Measurements from ENCODE around the gene LRRC4C. TPM values are rescaled to one million over a fixed set of nuclear protein-coding genes. Genes with fewer than 3 reads are reported as not detected.

LRRC4C gene
- total RNA-seq, 6 experiments from 2014 or later, result not detected

- Mint-ChIP-seq H3K27me3 (ENCODE audit: insufficient read depth) (no peaks in the 10 kb centered on the region), H3K4me3 (no peak overlapping the region), H3K36me3 (ENCODE audit: low read depth) (no peaks in the 10 kb centered on the region), H3K9me3 (peaks cover 5% of the 10 kb centered on the region; the same call in 1 of the 2 replicates), H3K27ac (no peak overlapping the region), H3K4me1 (ENCODE audit: low read depth) (no peaks in the 10 kb centered on the region; the same call in 1 of the 2 replicates)
- TF ChIP-seq CTCF (IDR thresholded peaks at IDR 0.05), result no peak
- no peak for DNase-seq
These were observed 968.1 kb downstream of the LRRC4C start for GRCh38 chr11:40491341-40491740.

GRCh38 chr11:40467771-40468170, 991.7 kb downstream of the LRRC4C start:
- Mint-ChIP-seq H3K4me1 (ENCODE audit: low read depth) (no peaks in the 10 kb centered on the region; the same call in 1 of the 2 replicates), H3K9me3 (no peaks in the 10 kb centered on the region), H3K36me3 (ENCODE audit: low read depth) (no peaks in the 10 kb centered on the region), H3K27ac (no peak overlapping the region), H3K4me3 (no peak overlapping the region), H3K27me3 (ENCODE audit: insufficient read depth) (no peaks in the 10 kb centered on the region; the same call in 1 of the 2 replicates)
- no peak for TF ChIP-seq CTCF (IDR thresholded peaks at IDR 0.05)
- DNase-seq, result no peak

- peaks cover 13% of the 10 kb centered on the region; the same call in 1 of the 2 replicates for H3K36me3 Mint-ChIP-seq (ENCODE audit: low read depth)
- no peaks in the 10 kb centered on the region; the same call in 1 of the 2 replicates for H3K4me1 Mint-ChIP-seq (ENCODE audit: low read depth)
- H3K9me3 Mint-ChIP-seq, result peaks cover 30% of the 10 kb centered on the region
- no peak overlapping the region for H3K27ac Mint-ChIP-seq
- H3K27me3 Mint-ChIP-seq (ENCODE audit: insufficient read depth), result no peaks in the 10 kb centered on the region
- H3K4me3 Mint-ChIP-seq, result no peak overlapping the region
- TF ChIP-seq CTCF (IDR thresholded peaks at IDR 0.05), result no peak
- DNase-seq, result peak; percentile 4
These were observed 1014.1 kb downstream of the LRRC4C start for GRCh38 chr11:40445391-40445790.

- peaks cover 30% of the 10 kb centered on the region for H3K9me3 Mint-ChIP-seq
- no peaks in the 10 kb centered on the region; the same call in 1 of the 2 replicates for H3K4me1 Mint-ChIP-seq (ENCODE audit: low read depth)
- H3K36me3 Mint-ChIP-seq (ENCODE audit: low read depth), result peaks cover 13% of the 10 kb centered on the region; the same call in 1 of the 2 replicates
- no peak for DNase-seq
- no peak overlapping the region for H3K4me3 Mint-ChIP-seq
- H3K27ac Mint-ChIP-seq, result no peak overlapping the region
- no peaks in the 10 kb centered on the region for H3K27me3 Mint-ChIP-seq (ENCODE audit: insufficient read depth)
- no peak for TF ChIP-seq CTCF (IDR thresholded peaks at IDR 0.05)
These were observed 1015.3 kb downstream of the LRRC4C start for GRCh38 chr11:40444151-40444550.

- H3K27me3 Mint-ChIP-seq (ENCODE audit: insufficient read depth), result no peaks in the 10 kb centered on the region; the same call in 1 of the 2 replicates
- no peaks in the 10 kb centered on the region for H3K9me3 Mint-ChIP-seq
- H3K4me3 Mint-ChIP-seq, result no peak overlapping the region
- no peak for TF ChIP-seq CTCF (IDR thresholded peaks at IDR 0.05)
- no peaks in the 10 kb centered on the region for H3K4me1 Mint-ChIP-seq (ENCODE audit: low read depth)
- no peak overlapping the region for H3K27ac Mint-ChIP-seq
- H3K36me3 Mint-ChIP-seq (ENCODE audit: low read depth), result no peaks in the 10 kb centered on the region
- DNase-seq, result no peak
These were observed 1024.1 kb downstream of the LRRC4C start for GRCh38 chr11:40435344-40435743.

GRCh38 chr11:40434926-40435325, 1024.5 kb downstream of the LRRC4C start:
- TF ChIP-seq CTCF (IDR thresholded peaks at IDR 0.05), result no peak
- H3K4me3 Mint-ChIP-seq, result no peak overlapping the region
- no peaks in the 10 kb centered on the region for H3K9me3 Mint-ChIP-seq
- DNase-seq, result no peak
- H3K27me3 Mint-ChIP-seq (ENCODE audit: insufficient read depth), result peaks cover 1% of the 10 kb centered on the region; the same call in 1 of the 2 replicates
- H3K27ac Mint-ChIP-seq, result no peak overlapping the region
- H3K36me3 Mint-ChIP-seq (ENCODE audit: low read depth), result no peaks in the 10 kb centered on the region
- H3K4me1 Mint-ChIP-seq (ENCODE audit: low read depth), result no peaks in the 10 kb centered on the region; the same call in 1 of the 2 replicates
